Prostate gland (tissue), 2 donors: ENCODE results near the gene ZNF33A.

Experiments
- CTCF ChIP-seq, 4 experiments: fragments of 200-600 bp in 2 of 4; fragments of 450-650 bp in 2 of 4; sonication (generic) in 2 of 4; IDR thresholded peaks; 1 replicate in 3 of 4; 2 replicates in 1 of 4; pipeline ENCODE4 v1.5.1; 2016 to 2019; ENCODE audit warnings: antibody characterized with exemption in 4 of 4, mild to moderate bottlenecking in 2 of 4, moderate library complexity in 2 of 4
- POLR2A ChIP-seq: fragments of 450-650 bp; IDR thresholded peaks from one replicate; pipeline ENCODE4 v1.6.1; 2016; ENCODE audit warnings: antibody characterized with exemption, mild to moderate bottlenecking

GRCh38 chr10:37965006-37965405, 45.5 kb upstream of the ZNF33A start:
- no peak for TF ChIP-seq CTCF (IDR thresholded peaks at IDR 0.05)
- TF ChIP-seq POLR2A = no peak
